Measurements from ENCODE around the gene BSG. TPM values are rescaled to one million over a fixed set of nuclear protein-coding genes. Genes with fewer than 3 reads are reported as not detected.

The BSG gene
- total and polyA plus RNA-seq, 10 donors = 95.3 to 307 (median 213) TPM

DNA sequence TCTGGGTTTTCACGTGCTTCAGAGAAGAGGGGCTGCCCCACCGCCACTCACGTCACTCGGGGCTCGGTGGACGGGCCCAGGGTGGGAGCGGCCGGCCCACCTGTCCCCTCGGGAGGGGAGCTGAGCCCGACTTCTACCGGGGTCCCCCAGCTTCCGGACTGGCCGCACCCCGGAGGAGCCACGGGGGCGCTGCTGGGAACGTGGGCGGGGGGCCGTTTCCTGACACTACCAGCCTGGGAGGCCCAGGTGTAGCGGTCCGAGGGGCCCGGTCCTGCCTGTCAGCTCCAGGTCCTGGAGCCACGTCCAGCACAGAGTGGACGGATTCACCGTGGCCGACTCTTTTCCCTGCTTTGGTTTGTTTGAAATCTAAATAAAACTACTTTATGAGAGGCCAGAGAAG lies 30.7 kb upstream of the BSG start:
- H3K27me3 ChIP-seq (replicated peaks in 1 of 7) = peaks cover 0 to 8% (median 0%) of the 10 kb centered on the region in 7 donors
- WGBS, 5 donors = 88 to 95% (median 92%) methylated on average over 15 to 26 of the region's 26 CpGs
- no peaks in the 10 kb centered on the region for H3K9me3 ChIP-seq
- H3K36me3 ChIP-seq = peaks cover 0 to 61% (median 44%) of the 10 kb centered on the region in 6 donors
- H3K4me1 ChIP-seq = peaks cover 0 to 36% (median 15%) of the 10 kb centered on the region in 6 donors
- no peak overlapping the region for H3K4me3 ChIP-seq
- DNase-seq = no peak
- TF ChIP-seq POLR2A (IDR thresholded peaks at IDR 0.05) (no peak), POLR2AphosphoS5 (IDR thresholded peaks at IDR 0.05) (no peak), CTCF (IDR thresholded peaks at IDR 0.05 in 8 of 11, conservative IDR thresholded peaks at IDR 0.05 in 3 of 11) (no peak)
- no peak overlapping the region for H3K27ac ChIP-seq
- intact Hi-C loops (cut with DNase I; ENCODE audit: low total_unique reads) = no loop called here

DNA sequence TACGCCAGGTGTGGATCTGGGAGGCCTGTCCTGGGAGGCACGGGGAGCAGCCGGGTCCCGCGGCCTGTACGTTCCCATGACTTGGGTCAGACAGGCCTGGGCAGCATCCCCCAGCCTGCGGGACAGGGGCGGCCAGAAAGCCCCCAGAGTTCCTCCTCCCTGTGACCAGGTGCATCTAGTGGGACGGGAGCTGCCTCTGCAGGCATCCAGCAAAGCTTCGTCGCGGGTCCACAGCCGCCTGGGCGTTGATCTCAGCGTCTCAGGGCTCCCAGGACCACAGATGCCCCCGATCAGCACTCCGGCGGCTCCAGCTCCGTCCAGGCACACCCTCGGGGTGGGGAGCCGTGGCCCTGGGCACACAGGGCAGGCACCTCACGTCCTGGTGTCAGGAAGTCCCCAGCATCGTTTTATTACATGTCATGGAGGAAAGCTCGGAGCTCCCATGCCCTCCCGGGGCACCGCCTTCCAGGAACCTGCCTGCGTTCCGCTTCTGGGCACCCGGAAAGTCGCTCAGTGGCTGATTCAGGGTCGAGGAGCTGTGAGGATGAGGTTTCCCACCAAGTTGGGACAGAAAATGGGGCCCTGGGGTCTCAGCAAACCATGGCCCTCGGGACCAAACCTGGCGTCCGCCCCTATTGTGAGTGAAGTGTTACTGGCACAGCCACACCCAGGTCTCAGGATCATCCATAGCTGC lies 30.1 kb upstream of the BSG start:
- H3K27me3 ChIP-seq (replicated peaks in 1 of 7) = peaks cover 0 to 14% (median 0%) of the 10 kb centered on the region in 7 donors
- peaks cover 0 to 55% (median 39%) of the 10 kb centered on the region in 6 donors for H3K36me3 ChIP-seq
- H3K9me3 ChIP-seq = no peaks in the 10 kb centered on the region
- no peak overlapping the region for H3K4me3 ChIP-seq
- TF ChIP-seq CTCF (IDR thresholded peaks at IDR 0.05 in 8 of 11, conservative IDR thresholded peaks at IDR 0.05 in 3 of 11) (no peak), POLR2AphosphoS5 (IDR thresholded peaks at IDR 0.05) (peak in 2 of 3 donors; percentile 27 to 44)
- intact Hi-C loops (cut with DNase I; ENCODE audit: low total_unique reads) = no loop called here
- 87 to 94% (median 88%) methylated on average over 16 to 34 of the region's 34 CpGs for WGBS, 5 donors
- DNase-seq = no peak
- H3K27ac ChIP-seq = no peak overlapping the region
- peaks cover 0 to 32% (median 11%) of the 10 kb centered on the region in 6 donors for H3K4me1 ChIP-seq

GRCh38 chr19:543910-544608 lies 28.3 kb upstream of the BSG start, which contains the start of gene GZMM:
Gene GZMM (plus strand): TSS chr19:544053. CDS start chr19:544072, 19 bp downstream.
- Histone ChIP-seq H3K9me3 (no peaks in the 10 kb centered on the region), H3K27ac (peak within 1 kb of the TSS; percentile 20 to 83 (median 50)), H3K36me3 (peaks cover 0 to 37% (median 26%) of the 10 kb centered on the region in 6 donors), H3K4me3 (peak within 1 kb of the TSS in 7 of 8 donors; percentile 14 to 63 (median 33)), H3K27me3 (replicated peaks in 1 of 7) (peaks cover 0 to 28% (median 0%) of the 10 kb centered on the region in 7 donors), H3K4me1 (peaks cover 0 to 22% (median 8%) of the 10 kb centered on the region in 6 donors)
- 48 to 57% (median 54%) methylated on average over 21 to 31 of the region's 31 CpGs for WGBS, 5 donors
- peak; percentile 90 for DNase-seq
- TF ChIP-seq CTCF (IDR thresholded peaks at IDR 0.05 in 8 of 11, conservative IDR thresholded peaks at IDR 0.05 in 3 of 11) = no peak
- TF ChIP-seq POLR2A (IDR thresholded peaks at IDR 0.05) = no peak
- TF ChIP-seq POLR2AphosphoS5 (IDR thresholded peaks at IDR 0.05) = peak; percentile 70 to 87 (median 73)
- intact Hi-C loops (cut with DNase I; ENCODE audit: low total_unique reads) = no loop called here

- peaks cover 0 to 13% (median 7%) of the 10 kb centered on the region in 6 donors for H3K36me3 ChIP-seq
- H3K4me3 ChIP-seq = no peak overlapping the region
- no peak overlapping the region for H3K27ac ChIP-seq
- TF ChIP-seq CTCF (IDR thresholded peaks at IDR 0.05 in 8 of 11, conservative IDR thresholded peaks at IDR 0.05 in 3 of 11) = no peak
- TF ChIP-seq POLR2AphosphoS5 (IDR thresholded peaks at IDR 0.05) = no peak
- TF ChIP-seq POLR2A (IDR thresholded peaks at IDR 0.05) = no peak
- DNase-seq = no peak
- peaks cover 0 to 37% (median 0%) of the 10 kb centered on the region in 7 donors for H3K27me3 ChIP-seq (replicated peaks in 1 of 7)
- H3K9me3 ChIP-seq = no peaks in the 10 kb centered on the region
- H3K4me1 ChIP-seq = peaks cover 0 to 29% (median 6%) of the 10 kb centered on the region in 6 donors
- WGBS, 5 donors = 87 to 92% (median 91%) methylated on average over 4 to 15 of the region's 15 CpGs
- intact Hi-C loops (cut with DNase I; ENCODE audit: low total_unique reads) = no loop called here
These were observed 25.3 kb upstream of the BSG start for GRCh38 chr19:547117-547516.
